ENCODE data around the gene STPG2.

The STPG2 gene

DNA sequence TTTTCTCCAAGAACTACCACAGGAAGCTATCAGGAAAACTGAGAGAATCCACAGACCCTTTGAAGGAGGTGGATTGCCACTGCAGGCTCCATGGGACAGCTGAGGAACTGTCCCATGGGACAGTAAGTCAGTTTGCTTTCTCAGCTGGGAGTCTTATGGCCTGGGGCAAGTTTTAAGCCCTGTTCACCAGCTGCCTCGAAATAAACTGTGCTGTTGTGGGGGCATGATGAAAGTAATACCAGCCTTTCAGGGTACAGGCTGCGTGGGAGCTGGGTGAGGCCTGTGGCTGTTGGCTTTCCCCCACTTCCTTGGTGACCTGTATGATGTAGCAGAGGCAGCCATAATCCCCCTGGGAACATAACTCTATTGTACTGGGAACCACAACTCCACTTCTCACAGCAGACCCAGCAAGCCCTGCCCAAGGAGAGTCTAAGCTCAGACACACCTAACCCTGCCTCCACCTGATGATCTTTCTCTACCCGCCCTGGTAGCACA lies 452.1 kb downstream of the STPG2 start:
- no peak overlapping the region for H3K4me3 ChIP-seq (ENCODE audit: low read length)
- 92% methylated on average over 3 of the region's 3 CpGs for WGBS
- no peak overlapping the region for H3K9ac ChIP-seq (ENCODE audit: low read depth, low read length)
- no peak overlapping the region for H3K27ac ChIP-seq (ENCODE audit: low read depth, low read length)
- no peaks in the 10 kb centered on the region for H3K36me3 ChIP-seq (ENCODE audit: insufficient read depth, low read length)
- H3K27me3 ChIP-seq (ENCODE audit: insufficient read depth, low read length): no peaks in the 10 kb centered on the region
- H3K9me3 ChIP-seq (ENCODE audit: insufficient read depth, low read depth, low read length): peaks cover 4% of the 10 kb centered on the region; the same call in 1 of the 2 replicates
- H3K4me1 ChIP-seq (ENCODE audit: insufficient read depth, low read length): no peaks in the 10 kb centered on the region

GRCh38 chr4:97670703-97671269 lies 472.5 kb downstream of the STPG2 start:
- H3K27me3 ChIP-seq (ENCODE audit: insufficient read depth, low read length): no peaks in the 10 kb centered on the region
- H3K36me3 ChIP-seq (ENCODE audit: insufficient read depth, low read length): no peaks in the 10 kb centered on the region
- 97% methylated on average over 1 of the region's 1 CpG for WGBS
- no peaks in the 10 kb centered on the region for H3K4me1 ChIP-seq (ENCODE audit: insufficient read depth, low read length)
- H3K4me3 ChIP-seq (ENCODE audit: low read length): no peak overlapping the region
- H3K9me3 ChIP-seq (ENCODE audit: insufficient read depth, low read depth, low read length): peaks cover 4% of the 10 kb centered on the region
- H3K9ac ChIP-seq (ENCODE audit: low read depth, low read length): no peak overlapping the region
- no peak overlapping the region for H3K27ac ChIP-seq (ENCODE audit: low read depth, low read length)

GRCh38 chr4:97665553-97665952 lies 477.7 kb downstream of the STPG2 start:
- 85% methylated on average over 4 of the region's 4 CpGs for WGBS
- no peak overlapping the region for H3K27ac ChIP-seq (ENCODE audit: low read depth, low read length)

DNA sequence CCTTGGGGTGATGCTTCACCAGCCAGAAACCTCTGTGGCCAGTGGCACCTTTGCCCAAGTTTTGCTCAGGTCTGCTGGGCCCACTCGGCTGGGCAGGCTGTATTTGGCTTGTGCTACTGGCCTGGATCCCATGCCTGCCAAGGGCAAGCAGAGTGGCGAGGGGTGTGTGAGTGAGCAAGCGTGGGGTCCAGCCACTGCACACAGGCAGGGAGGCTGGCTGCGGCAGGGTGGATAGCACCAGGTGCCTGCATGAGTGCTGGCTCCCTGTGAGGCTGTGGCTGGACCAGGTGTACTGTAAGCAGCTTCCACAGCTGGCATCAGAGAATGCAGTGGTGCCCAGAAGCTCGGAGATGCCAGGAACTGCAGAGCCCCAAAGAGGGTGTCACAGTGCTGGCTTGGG lies 478.5 kb downstream of the STPG2 start:
- no peaks in the 10 kb centered on the region for H3K36me3 ChIP-seq (ENCODE audit: insufficient read depth, low read length)
- no peaks in the 10 kb centered on the region for H3K4me1 ChIP-seq (ENCODE audit: insufficient read depth, low read length)
- no peak overlapping the region for H3K9ac ChIP-seq (ENCODE audit: low read depth, low read length)
- WGBS: 97% methylated on average over 5 of the region's 5 CpGs
- peaks cover 19% of the 10 kb centered on the region for H3K9me3 ChIP-seq (ENCODE audit: insufficient read depth, low read depth, low read length)
- no peak overlapping the region for H3K27ac ChIP-seq (ENCODE audit: low read depth, low read length)
- no peak overlapping the region for H3K4me3 ChIP-seq (ENCODE audit: low read length)
- no peaks in the 10 kb centered on the region for H3K27me3 ChIP-seq (ENCODE audit: insufficient read depth, low read length)

More at GRCh38 chr4:97665553-97665952, 477.7 kb downstream of the STPG2 start:
- H3K9ac ChIP-seq (ENCODE audit: low read depth, low read length): no peak overlapping the region
- H3K36me3 ChIP-seq (ENCODE audit: insufficient read depth, low read length): no peaks in the 10 kb centered on the region
- no peak overlapping the region for H3K4me3 ChIP-seq (ENCODE audit: low read length)
- no peaks in the 10 kb centered on the region for H3K27me3 ChIP-seq (ENCODE audit: insufficient read depth, low read length)
- no peaks in the 10 kb centered on the region for H3K4me1 ChIP-seq (ENCODE audit: insufficient read depth, low read length)
- H3K9me3 ChIP-seq (ENCODE audit: insufficient read depth, low read depth, low read length): peaks cover 19% of the 10 kb centered on the region

DNA sequence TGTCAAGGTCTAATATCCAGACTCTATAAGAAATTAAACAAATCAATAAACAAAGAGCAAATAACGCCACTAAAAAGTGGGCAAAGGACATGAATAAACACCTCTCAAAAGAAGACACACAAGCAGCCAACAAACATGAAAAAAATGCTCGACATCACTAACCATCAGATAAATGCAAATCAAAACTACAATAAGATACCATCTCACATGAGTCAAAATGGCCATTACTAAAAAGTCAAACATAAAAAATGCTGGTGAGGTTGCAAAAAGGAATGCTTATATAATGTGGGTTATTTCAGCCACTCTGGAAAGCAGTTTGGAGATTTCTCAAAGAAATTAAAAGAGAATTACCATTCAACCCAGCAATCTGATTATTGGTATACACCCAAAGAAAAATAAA lies 481.1 kb downstream of the STPG2 start:
- H3K9me3 ChIP-seq (ENCODE audit: insufficient read depth, low read depth, low read length): peaks cover 19% of the 10 kb centered on the region

DNA sequence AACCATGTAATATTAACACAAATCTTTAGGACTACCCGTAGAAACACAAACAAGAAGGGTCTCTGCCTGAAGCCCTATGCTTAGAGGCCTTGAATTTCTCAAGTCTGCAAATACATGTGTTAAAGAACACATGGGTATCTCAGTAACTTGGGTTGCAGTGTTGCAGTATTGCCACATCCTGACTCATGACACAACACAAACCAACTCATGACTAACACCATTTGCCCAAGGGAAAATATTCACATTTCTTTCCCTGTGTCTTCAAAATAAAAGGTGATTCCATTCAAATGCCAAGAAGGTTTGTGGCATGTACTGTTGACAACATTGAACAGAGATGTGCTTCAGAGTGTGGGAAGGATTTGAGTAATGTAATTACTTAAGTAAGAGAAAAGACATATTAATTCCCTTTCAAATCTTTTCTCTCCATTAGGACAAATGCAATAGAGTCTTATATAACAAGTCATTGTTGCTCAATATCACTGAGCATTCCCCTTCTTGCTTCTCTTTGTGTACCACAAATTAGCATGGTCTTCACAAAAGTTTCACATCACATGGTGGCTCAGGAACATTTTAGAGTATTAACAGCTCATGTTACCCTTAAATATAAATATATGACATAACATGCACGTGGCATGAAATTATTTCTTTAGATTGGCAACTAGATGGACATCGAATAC lies 487.1 kb downstream of the STPG2 start:
- no peaks in the 10 kb centered on the region for H3K4me1 ChIP-seq (ENCODE audit: insufficient read depth, low read length)
- 93% methylated on average over 1 of the region's 3 CpGs for WGBS
- H3K36me3 ChIP-seq (ENCODE audit: insufficient read depth, low read length): no peaks in the 10 kb centered on the region

More for the DNA sequence above, 481.1 kb downstream of the STPG2 start:
- Histone ChIP-seq H3K36me3 (ENCODE audit: insufficient read depth, low read length) (no peaks in the 10 kb centered on the region), H3K27me3 (ENCODE audit: insufficient read depth, low read length) (no peaks in the 10 kb centered on the region), H3K4me1 (ENCODE audit: insufficient read depth, low read length) (no peaks in the 10 kb centered on the region), H3K27ac (ENCODE audit: low read depth, low read length) (no peak overlapping the region), H3K9ac (ENCODE audit: low read depth, low read length) (no peak overlapping the region), H3K4me3 (ENCODE audit: low read length) (no peak overlapping the region)
- 94% methylated on average over 2 of the region's 2 CpGs for WGBS

DNA sequence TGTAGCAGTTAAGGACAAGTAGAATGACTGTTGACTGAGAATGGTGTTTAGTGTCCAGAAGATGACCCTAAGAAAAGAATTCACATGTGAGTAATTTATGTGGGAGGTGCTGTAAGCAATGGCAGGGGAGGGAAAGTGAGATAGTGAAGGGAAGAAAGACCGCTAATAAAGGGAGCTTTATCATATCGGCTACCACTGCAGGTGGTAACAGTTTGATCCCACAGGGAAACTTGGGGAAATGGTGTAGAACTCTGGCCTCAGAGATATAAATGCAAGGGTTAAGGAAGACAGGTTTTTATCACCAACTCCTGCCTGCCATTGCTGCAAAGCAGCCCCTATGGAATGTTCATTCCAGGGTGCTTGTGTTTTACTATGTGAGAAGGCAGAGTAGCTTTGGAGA lies 489.6 kb downstream of the STPG2 start:
- Histone ChIP-seq H3K9ac (ENCODE audit: low read depth, low read length) (no peak overlapping the region), H3K27ac (ENCODE audit: low read depth, low read length) (no peak overlapping the region), H3K36me3 (ENCODE audit: insufficient read depth, low read length) (no peaks in the 10 kb centered on the region), H3K4me3 (ENCODE audit: low read length) (no peak overlapping the region), H3K9me3 (ENCODE audit: insufficient read depth, low read depth, low read length) (no peaks in the 10 kb centered on the region), H3K27me3 (ENCODE audit: insufficient read depth, low read length) (no peaks in the 10 kb centered on the region), H3K4me1 (ENCODE audit: insufficient read depth, low read length) (no peaks in the 10 kb centered on the region)
- WGBS: 75% methylated on average over 2 of the region's 2 CpGs

More for the DNA sequence above, 487.1 kb downstream of the STPG2 start:
- Histone ChIP-seq H3K27me3 (ENCODE audit: insufficient read depth, low read length) (no peaks in the 10 kb centered on the region), H3K9me3 (ENCODE audit: insufficient read depth, low read depth, low read length) (no peaks in the 10 kb centered on the region), H3K4me3 (ENCODE audit: low read length) (no peak overlapping the region), H3K9ac (ENCODE audit: low read depth, low read length) (no peak overlapping the region), H3K27ac (ENCODE audit: low read depth, low read length) (no peak overlapping the region)

DNA sequence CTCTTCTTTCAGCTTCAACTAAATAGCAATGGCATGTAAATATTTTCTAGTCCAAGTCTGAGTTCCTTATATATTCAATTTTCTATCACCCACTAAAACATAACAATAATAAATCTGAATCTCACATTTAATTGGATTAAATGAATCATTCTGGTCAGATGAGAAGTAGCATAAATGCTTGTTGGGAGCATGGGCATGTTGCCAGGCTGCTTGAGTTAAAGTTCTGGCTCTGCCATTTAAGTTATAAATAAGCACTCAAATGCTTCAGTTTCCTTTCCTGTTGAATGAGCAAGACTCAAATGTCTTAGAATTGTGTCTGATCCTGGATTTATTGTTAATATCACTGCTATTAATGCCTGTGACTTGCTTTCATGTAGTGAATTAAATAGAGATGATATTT lies 496.3 kb downstream of the STPG2 start:
- H3K9me3 ChIP-seq (ENCODE audit: insufficient read depth, low read depth, low read length): no peaks in the 10 kb centered on the region
- no peaks in the 10 kb centered on the region for H3K36me3 ChIP-seq (ENCODE audit: insufficient read depth, low read length)
- no peak overlapping the region for H3K27ac ChIP-seq (ENCODE audit: low read depth, low read length)
- H3K27me3 ChIP-seq (ENCODE audit: insufficient read depth, low read length): no peaks in the 10 kb centered on the region
- no peaks in the 10 kb centered on the region for H3K4me1 ChIP-seq (ENCODE audit: insufficient read depth, low read length)
- no peak overlapping the region for H3K9ac ChIP-seq (ENCODE audit: low read depth, low read length)
- no peak overlapping the region for H3K4me3 ChIP-seq (ENCODE audit: low read length)

- H3K9me3 ChIP-seq (ENCODE audit: insufficient read depth, low read depth, low read length): no peaks in the 10 kb centered on the region
- no peaks in the 10 kb centered on the region for H3K27me3 ChIP-seq (ENCODE audit: insufficient read depth, low read length)
- no peaks in the 10 kb centered on the region for H3K4me1 ChIP-seq (ENCODE audit: insufficient read depth, low read length)
- no peak overlapping the region for H3K4me3 ChIP-seq (ENCODE audit: low read length)
- no peaks in the 10 kb centered on the region for H3K36me3 ChIP-seq (ENCODE audit: insufficient read depth, low read length)
- no peak overlapping the region for H3K9ac ChIP-seq (ENCODE audit: low read depth, low read length)
- no peak overlapping the region for H3K27ac ChIP-seq (ENCODE audit: low read depth, low read length)
- 92% methylated on average over 2 of the region's 2 CpGs for WGBS
These were observed 498.0 kb downstream of the STPG2 start for GRCh38 chr4:97645071-97645821.

DNA sequence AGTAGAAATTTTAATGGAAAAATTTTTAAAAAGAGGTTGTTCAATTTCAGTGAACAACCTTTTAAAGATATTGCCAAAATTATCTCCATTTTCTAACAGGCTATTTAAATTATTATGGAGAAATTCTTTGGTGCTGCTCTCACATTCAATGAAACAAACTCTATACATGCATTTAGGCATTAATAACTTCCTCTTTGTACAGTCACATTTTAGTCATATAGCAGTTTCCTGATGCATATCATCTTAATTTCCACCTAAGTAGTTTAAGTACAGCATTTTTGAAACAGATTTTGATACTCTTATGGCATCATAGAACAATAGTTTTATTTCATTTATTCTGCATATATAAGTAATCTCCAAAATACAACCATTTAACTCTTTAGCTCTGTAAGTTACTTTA lies 500.1 kb downstream of the STPG2 start:
- Histone ChIP-seq H3K4me3 (ENCODE audit: low read length) (no peak overlapping the region), H3K27me3 (ENCODE audit: insufficient read depth, low read length) (no peaks in the 10 kb centered on the region), H3K4me1 (ENCODE audit: insufficient read depth, low read length) (no peaks in the 10 kb centered on the region), H3K36me3 (ENCODE audit: insufficient read depth, low read length) (no peaks in the 10 kb centered on the region), H3K27ac (ENCODE audit: low read depth, low read length) (no peak overlapping the region), H3K9ac (ENCODE audit: low read depth, low read length) (no peak overlapping the region), H3K9me3 (ENCODE audit: insufficient read depth, low read depth, low read length) (no peaks in the 10 kb centered on the region)

DNA sequence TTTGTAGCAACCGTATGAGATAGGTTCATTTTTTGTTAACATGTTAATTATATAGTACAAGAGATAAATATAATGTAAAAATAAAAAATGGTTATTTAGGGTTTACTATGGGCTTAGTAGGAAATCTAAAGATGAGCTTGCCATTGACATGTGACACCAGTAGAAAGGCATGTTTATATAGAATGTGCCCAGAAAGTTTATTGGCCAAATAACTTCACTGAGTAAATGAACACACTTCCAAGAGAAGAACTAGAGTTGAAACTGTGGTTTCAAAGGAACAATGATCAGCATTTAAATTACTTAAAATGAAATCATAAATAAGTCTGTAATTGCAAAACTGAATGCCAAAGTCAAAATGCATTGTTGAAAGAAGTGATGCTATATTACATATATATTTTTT lies 503.3 kb downstream of the STPG2 start:
- no CpG with 5 or more reads among the region's 1 CpG for WGBS
- Histone ChIP-seq H3K9ac (ENCODE audit: low read depth, low read length) (no peak overlapping the region), H3K36me3 (ENCODE audit: insufficient read depth, low read length) (no peaks in the 10 kb centered on the region), H3K9me3 (ENCODE audit: insufficient read depth, low read depth, low read length) (no peaks in the 10 kb centered on the region), H3K4me3 (ENCODE audit: low read length) (no peak overlapping the region), H3K27me3 (ENCODE audit: insufficient read depth, low read length) (no peaks in the 10 kb centered on the region), H3K4me1 (ENCODE audit: insufficient read depth, low read length) (no peaks in the 10 kb centered on the region), H3K27ac (ENCODE audit: low read depth, low read length) (no peak overlapping the region)

Data from HUES64 (cell line).